Activated CD4-positive, alpha-beta T cell treated with anti-CD3 and anti-CD28 coated beads, Interleukin-2, amount 10 ng/mL, durations not matched to agents 24 days and 14 days (primary cell): Measurements from ENCODE around the gene GABRG3. TPM values are rescaled to one million over a fixed set of nuclear protein-coding genes. Genes with fewer than 3 reads are reported as not detected.

ENCODE experiments used
- DNase-seq: peaks from one replicate; pipeline ENCODE4 v3.0.0; 2022
- H3K27ac Mint-ChIP-seq: one replicate; pipeline ENCODE4 v1.8.0; 2022; ENCODE audit warnings: mild to moderate bottlenecking, mixed read lengths
- H3K27me3 Mint-ChIP-seq: one replicate; pipeline ENCODE4 v1.8.0; 2022; ENCODE audit warnings: mixed read lengths
- H3K36me3 Mint-ChIP-seq: one replicate; pipeline ENCODE4 v1.8.0; 2022; ENCODE audit warnings: low read depth, mild to moderate bottlenecking, mixed read lengths
- H3K4me1 Mint-ChIP-seq: one replicate; pipeline ENCODE4 v1.8.0; 2021; ENCODE audit warnings: mixed read lengths
- H3K4me3 Mint-ChIP-seq: one replicate; pipeline ENCODE4 v1.8.0; 2022; ENCODE audit warnings: mild to moderate bottlenecking, moderate library complexity, mixed read lengths
- H3K9me3 Mint-ChIP-seq: one replicate; pipeline ENCODE4 v1.8.0; 2021; ENCODE audit warnings: mixed read lengths
- intact Hi-C: fragments of 100-400 bp; cut with micrococcal nuclease; formaldehyde crosslinking; loops from one replicate; pipeline ENCODE4 v1.15.1; 2023
- total RNA-seq: library from RNA; stranded (reverse); gene quantifications from 2 replicates; pipeline ENCODE4 v1.2.3, GENCODE V29; 2022

Gene GABRG3
- total RNA-seq, 1 donor from 2014 or later: not detected

GRCh38 chr15:27479296-27480140 is 508.5 kb downstream of the GABRG3 start:
- Mint-ChIP-seq H3K36me3 (no peaks in the 10 kb centered on the region), H3K4me3 (no peak overlapping the region), H3K27me3 (no peaks in the 10 kb centered on the region), H3K4me1 (no peaks in the 10 kb centered on the region), H3K9me3 (peaks cover 9% of the 10 kb centered on the region), H3K27ac (no peak overlapping the region)
- intact Hi-C loops: no loop called here
- DNase-seq: no peak

GRCh38 chr15:27480141-27480530 is 509.2 kb downstream of the GABRG3 start:
- H3K9me3 Mint-ChIP-seq: peaks cover 9% of the 10 kb centered on the region
- H3K36me3 Mint-ChIP-seq: no peaks in the 10 kb centered on the region
- no peaks in the 10 kb centered on the region for H3K4me1 Mint-ChIP-seq
- H3K27me3 Mint-ChIP-seq: no peaks in the 10 kb centered on the region
- DNase-seq: no peak
- intact Hi-C loops: no loop called here
- H3K27ac Mint-ChIP-seq: no peak overlapping the region
- H3K4me3 Mint-ChIP-seq: no peak overlapping the region

GRCh38 chr15:27480642-27481041 is 509.7 kb downstream of the GABRG3 start:
- DNase-seq: no peak
- no peaks in the 10 kb centered on the region for H3K4me1 Mint-ChIP-seq
- peaks cover 9% of the 10 kb centered on the region for H3K9me3 Mint-ChIP-seq
- no peaks in the 10 kb centered on the region for H3K36me3 Mint-ChIP-seq
- intact Hi-C loops: no loop called here
- no peak overlapping the region for H3K27ac Mint-ChIP-seq
- no peaks in the 10 kb centered on the region for H3K27me3 Mint-ChIP-seq
- H3K4me3 Mint-ChIP-seq: no peak overlapping the region

- H3K9me3 Mint-ChIP-seq: peaks cover 9% of the 10 kb centered on the region
- DNase-seq: no peak
- no peaks in the 10 kb centered on the region for H3K4me1 Mint-ChIP-seq
- intact Hi-C loops: no loop called here
- no peaks in the 10 kb centered on the region for H3K27me3 Mint-ChIP-seq
- no peak overlapping the region for H3K27ac Mint-ChIP-seq
- no peaks in the 10 kb centered on the region for H3K36me3 Mint-ChIP-seq
- H3K4me3 Mint-ChIP-seq: no peak overlapping the region
Observed at GRCh38 chr15:27481768-27482167, 510.8 kb downstream of the GABRG3 start.

GRCh38 chr15:27482287-27482686 is 511.3 kb downstream of the GABRG3 start:
- Mint-ChIP-seq H3K27me3 (no peaks in the 10 kb centered on the region), H3K4me3 (no peak overlapping the region), H3K36me3 (no peaks in the 10 kb centered on the region), H3K27ac (no peak overlapping the region), H3K9me3 (peaks cover 6% of the 10 kb centered on the region), H3K4me1 (no peaks in the 10 kb centered on the region)
- intact Hi-C loops: no loop called here
- no peak for DNase-seq

- Mint-ChIP-seq H3K9me3 (peaks cover 4% of the 10 kb centered on the region), H3K27ac (no peak overlapping the region), H3K4me1 (no peaks in the 10 kb centered on the region), H3K36me3 (no peaks in the 10 kb centered on the region), H3K27me3 (no peaks in the 10 kb centered on the region), H3K4me3 (no peak overlapping the region)
- intact Hi-C loops: no loop called here
- DNase-seq: no peak
Observed at GRCh38 chr15:27483124-27483523, 512.1 kb downstream of the GABRG3 start.

GRCh38 chr15:27485265-27485664 is 514.3 kb downstream of the GABRG3 start:
- no peak for DNase-seq
- H3K27ac Mint-ChIP-seq: no peak overlapping the region
- H3K36me3 Mint-ChIP-seq: no peaks in the 10 kb centered on the region
- H3K4me3 Mint-ChIP-seq: no peak overlapping the region
- H3K27me3 Mint-ChIP-seq: no peaks in the 10 kb centered on the region
- intact Hi-C loops: no loop called here
- no peaks in the 10 kb centered on the region for H3K4me1 Mint-ChIP-seq
- peaks cover 4% of the 10 kb centered on the region for H3K9me3 Mint-ChIP-seq

GRCh38 chr15:27486051-27486450 is 515.1 kb downstream of the GABRG3 start:
- no peak overlapping the region for H3K27ac Mint-ChIP-seq
- peaks cover 3% of the 10 kb centered on the region for H3K9me3 Mint-ChIP-seq
- H3K4me3 Mint-ChIP-seq: no peak overlapping the region
- H3K27me3 Mint-ChIP-seq: no peaks in the 10 kb centered on the region
- H3K36me3 Mint-ChIP-seq: no peaks in the 10 kb centered on the region
- no peak for DNase-seq
- intact Hi-C loops: no loop called here
- H3K4me1 Mint-ChIP-seq: no peaks in the 10 kb centered on the region

- no peaks in the 10 kb centered on the region for H3K36me3 Mint-ChIP-seq
- H3K4me1 Mint-ChIP-seq: no peaks in the 10 kb centered on the region
- H3K4me3 Mint-ChIP-seq: no peak overlapping the region
- intact Hi-C loops: no loop called here
- H3K27ac Mint-ChIP-seq: no peak overlapping the region
- DNase-seq: no peak
- H3K27me3 Mint-ChIP-seq: no peaks in the 10 kb centered on the region
- no peaks in the 10 kb centered on the region for H3K9me3 Mint-ChIP-seq
Observed at GRCh38 chr15:27486683-27487647, 516.0 kb downstream of the GABRG3 start.

- no peak for DNase-seq
- Mint-ChIP-seq H3K9me3 (no peaks in the 10 kb centered on the region), H3K36me3 (no peaks in the 10 kb centered on the region), H3K27ac (no peak overlapping the region), H3K4me3 (no peak overlapping the region), H3K27me3 (no peaks in the 10 kb centered on the region), H3K4me1 (no peaks in the 10 kb centered on the region)
- intact Hi-C loops: no loop called here
Observed at GRCh38 chr15:27487846-27488245, 516.9 kb downstream of the GABRG3 start.

- Mint-ChIP-seq H3K36me3 (no peaks in the 10 kb centered on the region), H3K4me1 (no peaks in the 10 kb centered on the region), H3K27ac (no peak overlapping the region), H3K27me3 (no peaks in the 10 kb centered on the region), H3K4me3 (no peak overlapping the region), H3K9me3 (no peaks in the 10 kb centered on the region)
- intact Hi-C loops: no loop called here
- DNase-seq: no peak
Observed at GRCh38 chr15:27490867-27491595, 520.0 kb downstream of the GABRG3 start.

- Mint-ChIP-seq H3K27ac (no peak overlapping the region), H3K4me1 (no peaks in the 10 kb centered on the region), H3K36me3 (no peaks in the 10 kb centered on the region), H3K27me3 (no peaks in the 10 kb centered on the region), H3K9me3 (no peaks in the 10 kb centered on the region), H3K4me3 (no peak overlapping the region)
- DNase-seq: no peak
- intact Hi-C loops: no loop called here
Observed at GRCh38 chr15:27491666-27492621, 521.0 kb downstream of the GABRG3 start.

- Mint-ChIP-seq H3K27ac (no peak overlapping the region), H3K4me3 (no peak overlapping the region), H3K9me3 (no peaks in the 10 kb centered on the region), H3K27me3 (no peaks in the 10 kb centered on the region), H3K4me1 (no peaks in the 10 kb centered on the region), H3K36me3 (no peaks in the 10 kb centered on the region)
- intact Hi-C loops: no loop called here
- DNase-seq: no peak
Observed at GRCh38 chr15:27495963-27496459, 525.0 kb downstream of the GABRG3 start.
